Astrocyte (in vitro differentiated cells and primary cell): ENCODE results near the gene ACBD3.

Source experiments
- CTCF ChIP-seq: IDR thresholded peaks from 2 replicates; pipeline ENCODE4 v1.5.1; 2011; ENCODE audit warnings: low read depth, mild to moderate bottlenecking, inconsistent platforms, low read length, moderate library complexity; ENCODE audit not compliant: insufficient read depth
- EZH2 ChIP-seq: IDR thresholded peaks from 2 replicates; pipeline ENCODE4 v1.6.1; 2012; ENCODE audit warnings: mild to moderate bottlenecking, low read length, inconsistent platforms; ENCODE audit not compliant: insufficient read depth

GRCh38 chr1:226203655-226204054, 17.1 kb upstream of the ACBD3 start:
- no peak for TF ChIP-seq CTCF
- no peak for TF ChIP-seq EZH2
